Measurements from ENCODE around the gene FXYD2. TPM values are rescaled to one million over a fixed set of nuclear protein-coding genes. Genes with fewer than 3 reads are reported as not detected.

Gene FXYD2
- total RNA-seq, 2 donors from 2014 or later: 3.0 TPM

DNA sequence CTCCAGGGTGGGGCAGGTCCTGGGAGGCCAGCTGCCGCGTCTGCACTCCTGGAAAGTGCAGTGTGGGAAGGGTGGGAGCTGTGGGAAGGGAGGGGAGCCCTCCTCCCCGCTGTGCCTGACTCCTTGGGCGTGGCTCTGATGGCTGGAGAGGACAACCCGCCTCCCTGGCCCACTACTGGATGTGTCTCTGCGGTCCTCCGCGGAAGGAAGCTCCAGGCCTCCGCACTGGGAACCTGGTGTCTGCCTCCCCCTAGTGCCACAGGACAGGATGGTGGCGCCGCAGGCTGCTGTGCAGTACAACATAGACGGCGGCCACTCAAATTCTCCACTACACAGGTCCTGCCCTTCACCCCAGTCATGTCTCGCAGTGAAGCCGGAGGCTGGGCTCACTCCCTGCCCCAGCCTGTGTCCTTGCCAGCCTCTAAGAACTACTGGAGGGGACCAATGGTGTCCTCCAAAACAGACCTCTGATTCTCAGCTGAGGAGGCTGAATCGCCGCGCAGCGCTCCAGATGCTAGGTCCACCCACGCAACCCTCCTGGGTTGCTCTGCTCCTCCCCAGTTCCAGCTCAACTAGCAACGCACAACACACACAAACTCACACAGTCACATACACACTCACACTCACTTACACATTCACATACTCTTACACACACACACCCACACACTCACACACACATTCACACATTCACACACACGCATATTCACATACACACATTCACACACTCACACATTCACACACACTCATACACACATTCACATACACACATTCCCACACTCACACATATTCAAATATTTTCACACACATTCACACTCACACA is 15.1 kb downstream of the FXYD2 start:
- H3K9me3 ChIP-seq (ENCODE audit: control insufficient read depth, low read length): no peaks in the 10 kb centered on the region
- H3K27ac Mint-ChIP-seq: no peak overlapping the region
- 58 to 71% methylated on average over 18 to 22 of the region's 22 CpGs for WGBS, 2 experiments (ENCODE audit: insufficient coverage in 1 of 2, insufficient read length in 1 of 2)
- DNase-seq: peak; percentile 87
- peaks cover 49% of the 10 kb centered on the region for H3K4me1 Mint-ChIP-seq
- peaks cover 20% of the 10 kb centered on the region for H3K36me3 Mint-ChIP-seq (ENCODE audit: low read depth)
- no peaks in the 10 kb centered on the region for H3K36me3 ChIP-seq (ENCODE audit: control insufficient read depth, insufficient read depth, low read length)
- H3K4me3 ChIP-seq (ENCODE audit: low read length): no peak overlapping the region
- no peak overlapping the region for H3K4me3 Mint-ChIP-seq
- no peaks in the 10 kb centered on the region for H3K27me3 Mint-ChIP-seq (ENCODE audit: insufficient read depth)
- peaks cover 2% of the 10 kb centered on the region for H3K4me1 ChIP-seq (ENCODE audit: control insufficient read depth, insufficient read depth, low read length)
- TF ChIP-seq, protein P1, sequence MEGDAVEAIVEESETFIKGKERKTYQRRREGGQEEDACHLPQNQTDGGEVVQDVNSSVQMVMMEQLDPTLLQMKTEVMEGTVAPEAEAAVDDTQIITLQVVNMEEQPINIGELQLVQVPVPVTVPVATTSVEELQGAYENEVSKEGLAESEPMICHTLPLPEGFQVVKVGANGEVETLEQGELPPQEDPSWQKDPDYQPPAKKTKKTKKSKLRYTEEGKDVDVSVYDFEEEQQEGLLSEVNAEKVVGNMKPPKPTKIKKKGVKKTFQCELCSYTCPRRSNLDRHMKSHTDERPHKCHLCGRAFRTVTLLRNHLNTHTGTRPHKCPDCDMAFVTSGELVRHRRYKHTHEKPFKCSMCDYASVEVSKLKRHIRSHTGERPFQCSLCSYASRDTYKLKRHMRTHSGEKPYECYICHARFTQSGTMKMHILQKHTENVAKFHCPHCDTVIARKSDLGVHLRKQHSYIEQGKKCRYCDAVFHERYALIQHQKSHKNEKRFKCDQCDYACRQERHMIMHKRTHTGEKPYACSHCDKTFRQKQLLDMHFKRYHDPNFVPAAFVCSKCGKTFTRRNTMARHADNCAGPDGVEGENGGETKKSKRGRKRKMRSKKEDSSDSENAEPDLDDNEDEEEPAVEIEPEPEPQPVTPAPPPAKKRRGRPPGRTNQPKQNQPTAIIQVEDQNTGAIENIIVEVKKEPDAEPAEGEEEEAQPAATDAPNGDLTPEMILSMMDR (conservative IDR thresholded peaks at IDR 0.05): peak; percentile 76
- H3K27ac ChIP-seq (ENCODE audit: low read depth, low read length): no peak overlapping the region
- H3K9ac ChIP-seq (ENCODE audit: extremely low read depth, low read length, poor library complexity, severe bottlenecking): no peak overlapping the region
- no peaks in the 10 kb centered on the region for H3K9me3 Mint-ChIP-seq
- peaks cover 6% of the 10 kb centered on the region for H3K27me3 ChIP-seq (ENCODE audit: control insufficient read depth, insufficient read depth, low read length, poor library complexity, severe bottlenecking)

DNA sequence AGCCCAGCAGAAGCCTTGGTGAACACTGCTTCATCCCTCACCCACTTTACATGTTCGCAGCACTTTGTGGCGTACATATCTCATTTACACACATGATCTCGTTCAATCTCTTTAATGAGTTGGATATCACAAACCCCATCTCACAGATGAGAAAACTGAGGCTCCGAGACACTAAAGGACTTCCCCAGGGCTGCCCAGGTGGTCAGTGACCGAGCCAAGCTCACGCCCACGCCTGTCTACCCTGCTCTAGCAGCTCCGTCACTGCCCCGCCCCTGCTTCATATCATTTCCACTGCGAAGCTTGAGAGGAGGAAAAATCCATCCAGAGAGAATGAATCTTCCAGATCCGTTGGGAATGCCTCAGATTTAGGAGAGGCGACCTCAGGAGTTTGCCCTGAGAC is 15.8 kb downstream of the FXYD2 start:
- no peaks in the 10 kb centered on the region for H3K36me3 ChIP-seq (ENCODE audit: control insufficient read depth, insufficient read depth, low read length)
- no peaks in the 10 kb centered on the region for H3K9me3 Mint-ChIP-seq
- H3K4me3 Mint-ChIP-seq: no peak overlapping the region
- peaks cover 6% of the 10 kb centered on the region for H3K27me3 ChIP-seq (ENCODE audit: control insufficient read depth, insufficient read depth, low read length, poor library complexity, severe bottlenecking)
- H3K4me3 ChIP-seq (ENCODE audit: low read length): no peak overlapping the region
- no peak overlapping the region for H3K27ac ChIP-seq (ENCODE audit: low read depth, low read length)
- no peak overlapping the region for H3K9ac ChIP-seq (ENCODE audit: extremely low read depth, low read length, poor library complexity, severe bottlenecking)
- no peak overlapping the region for H3K27ac Mint-ChIP-seq
- DNase-seq: no peak
- WGBS, 2 experiments (ENCODE audit: insufficient coverage in 1 of 2, insufficient read length in 1 of 2): 90 to 92% methylated on average over 12 of the region's 12 CpGs
- TF ChIP-seq, protein P1 (conservative IDR thresholded peaks at IDR 0.05): no peak
- H3K9me3 ChIP-seq (ENCODE audit: control insufficient read depth, low read length): no peaks in the 10 kb centered on the region
- H3K27me3 Mint-ChIP-seq (ENCODE audit: insufficient read depth): no peaks in the 10 kb centered on the region
- H3K36me3 Mint-ChIP-seq (ENCODE audit: low read depth): peaks cover 24% of the 10 kb centered on the region
- peaks cover 2% of the 10 kb centered on the region for H3K4me1 ChIP-seq (ENCODE audit: control insufficient read depth, insufficient read depth, low read length)
- peaks cover 43% of the 10 kb centered on the region for H3K4me1 Mint-ChIP-seq

DNA sequence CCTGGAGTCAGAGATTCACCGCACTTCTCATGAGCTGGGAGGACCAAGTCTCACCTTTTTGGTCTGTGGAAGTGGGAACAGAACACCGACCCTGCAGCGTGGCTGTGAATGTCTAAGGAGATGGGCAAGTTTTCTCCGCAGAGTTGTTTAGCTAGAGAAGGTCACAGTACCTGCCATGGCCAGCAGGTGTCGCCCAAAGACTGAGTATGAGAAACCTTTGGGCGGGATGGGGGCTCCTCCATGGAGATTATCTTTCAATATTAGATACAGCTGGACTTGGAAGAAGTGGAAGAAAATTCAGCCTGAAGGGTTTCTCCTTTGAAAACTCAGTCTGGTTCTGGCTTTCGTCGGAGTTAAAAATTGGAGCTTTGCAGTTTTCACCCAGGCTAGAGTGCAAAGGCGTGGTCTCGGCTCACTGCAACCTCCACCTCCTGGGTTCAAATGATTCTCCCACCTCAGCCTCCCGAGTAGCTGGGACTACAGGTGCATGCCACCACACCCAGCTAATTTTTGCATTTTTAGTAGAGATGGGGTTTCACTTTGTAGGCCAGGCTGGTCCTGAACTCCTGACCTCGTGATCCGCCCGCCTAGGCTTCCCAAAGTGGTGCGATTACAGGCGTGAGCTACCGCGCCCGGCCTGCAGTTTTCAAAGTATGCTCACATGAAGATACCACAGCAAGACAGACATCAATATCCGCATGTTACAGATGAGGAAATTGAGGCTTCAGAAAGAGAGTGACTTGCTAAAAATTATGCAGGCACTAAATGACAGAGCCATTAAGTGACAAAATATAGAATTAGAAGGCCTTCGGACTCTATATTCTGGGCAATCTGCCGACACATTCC is 16.8 kb downstream of the FXYD2 start:
- TF ChIP-seq, protein P1 (conservative IDR thresholded peaks at IDR 0.05): peak; percentile 94
- WGBS, 2 experiments (ENCODE audit: insufficient coverage in 1 of 2, insufficient read length in 1 of 2): 71 to 78% methylated on average over 18 to 22 of the region's 22 CpGs
- H3K9me3 Mint-ChIP-seq: no peaks in the 10 kb centered on the region

More for the DNA sequence above, 16.8 kb downstream of the FXYD2 start:
- H3K36me3 ChIP-seq (ENCODE audit: control insufficient read depth, insufficient read depth, low read length): no peaks in the 10 kb centered on the region
- no peak overlapping the region for H3K4me3 ChIP-seq (ENCODE audit: low read length)
- Mint-ChIP-seq H3K27me3 (ENCODE audit: insufficient read depth) (no peaks in the 10 kb centered on the region), H3K27ac (no peak overlapping the region), H3K36me3 (ENCODE audit: low read depth) (peaks cover 28% of the 10 kb centered on the region), H3K4me3 (no peak overlapping the region), H3K4me1 (peaks cover 35% of the 10 kb centered on the region)
- H3K4me1 ChIP-seq (ENCODE audit: control insufficient read depth, insufficient read depth, low read length): peaks cover 2% of the 10 kb centered on the region
- peaks cover 9% of the 10 kb centered on the region for H3K27me3 ChIP-seq (ENCODE audit: control insufficient read depth, insufficient read depth, low read length, poor library complexity, severe bottlenecking)
- no peak overlapping the region for H3K27ac ChIP-seq (ENCODE audit: low read depth, low read length)
- no peaks in the 10 kb centered on the region for H3K9me3 ChIP-seq (ENCODE audit: control insufficient read depth, low read length)
- no peak overlapping the region for H3K9ac ChIP-seq (ENCODE audit: extremely low read depth, low read length, poor library complexity, severe bottlenecking)
- peak; percentile 92 for DNase-seq
